OCI-LY3 (cell line): ENCODE results near the gene FAM217B.

Experiments
- H2AFZ ChIP-seq: fragments of 200-600, 300-600 bp; shearing (Covaris generic); 2 replicates; pipeline ENCODE4 v1.6.0; 2014; ENCODE audit warnings: antibody characterized with exemption, low read depth, low read length
- H3K27ac ChIP-seq: fragments of 200-600, 300-600 bp; sonication (generic); 2 replicates; pipeline ENCODE4 v1.5.1; 2014; ENCODE audit warnings: mild to moderate bottlenecking, low read length, moderate library complexity, mixed read lengths
- H3K27me3 ChIP-seq: fragments of 200-600, 300-600 bp; sonication (generic); 2 replicates; pipeline ENCODE4 v1.6.1; 2014; ENCODE audit warnings: low read depth, low read length, mixed read lengths
- H3K36me3 ChIP-seq: fragments of 200-600, 300-600 bp; sonication (generic); replicated peaks from 2 replicates; pipeline ENCODE3; 2014; ENCODE audit warnings: low read depth, low read length, mixed read lengths
- H3K4me1 ChIP-seq: fragments of 300-600, 200-600 bp; sonication (generic); 2 replicates; pipeline ENCODE4 v1.6.1; 2014; ENCODE audit warnings: low read length, mixed read lengths
- H3K4me2 ChIP-seq: fragments of 200-600, 300-600 bp; sonication (generic); 2 replicates; pipeline ENCODE4 v1.6.1; 2014; ENCODE audit warnings: low read length, mixed read lengths
- H3K4me3 ChIP-seq: fragments of 300-600, 200-600 bp; sonication (generic); 2 replicates; pipeline ENCODE4 v1.5.1; 2014; ENCODE audit warnings: antibody characterized with exemption, mild to moderate bottlenecking, low read length, moderate library complexity
- H3K79me2 ChIP-seq: fragments of 300-600, 200-600 bp; shearing (Covaris generic); 2 replicates; pipeline ENCODE4 v1.6.1; 2014; ENCODE audit warnings: mild to moderate bottlenecking, low read length, mixed read lengths
- H3K9ac ChIP-seq: fragments of 300-600, 200-600 bp; shearing (Covaris generic); 2 replicates; pipeline ENCODE4 v1.6.0; 2014; ENCODE audit warnings: mild to moderate bottlenecking, low read length, moderate library complexity
- H3K9me3 ChIP-seq: fragments of 200-600, 300-600 bp; shearing (Covaris generic); 2 replicates; pipeline ENCODE4 v1.6.1; 2014; ENCODE audit warnings: low read length, mixed read lengths; ENCODE audit not compliant: insufficient read depth
- H4K20me1 ChIP-seq: fragments of 200-600, 300-600 bp; sonication (generic); 2 replicates; pipeline ENCODE4 v1.6.1; 2016; ENCODE audit warnings: low read length, mixed read lengths; ENCODE audit not compliant: insufficient read depth
- EZH2phosphoT487 ChIP-seq: fragments of 200-600 bp; shearing (Covaris generic); IDR thresholded peaks from 2 replicates; pipeline ENCODE4 v1.6.1; 2018; ENCODE audit warnings: antibody characterized with exemption, mixed run types, low read depth
- TF ChIP-seq, protein P1 (sequence below): fragments of 200-600, 300-600 bp; sonication (generic); IDR thresholded peaks from 2 replicates; pipeline ENCODE4 v1.5.1; 2014; ENCODE audit warnings: antibody characterized with exemption, low read length, low read depth

Gene FAM217B

DNA sequence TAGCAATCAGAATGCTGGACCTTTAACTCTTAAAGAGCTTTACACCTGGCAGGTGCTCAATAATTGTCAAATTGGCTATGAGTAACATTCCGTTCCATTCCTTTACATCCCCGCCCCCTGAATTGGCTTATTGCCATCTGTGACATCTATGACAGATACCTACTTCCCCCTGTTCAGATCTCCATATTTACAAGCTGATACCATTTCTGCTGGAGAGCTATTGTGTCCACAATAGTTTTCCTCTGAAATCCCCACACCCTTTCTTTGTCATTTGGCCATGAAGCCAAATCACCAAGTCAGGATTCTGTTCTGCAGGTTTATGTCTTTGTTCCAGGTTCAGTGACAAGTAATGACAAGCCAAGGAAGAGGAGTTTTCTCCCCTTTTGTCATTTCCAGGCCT lies 21.2 kb downstream of the FAM217B start:
- H3K36me3 ChIP-seq: no peaks in the 10 kb centered on the region
- H4K20me1 ChIP-seq: no peaks in the 10 kb centered on the region
- no peaks in the 10 kb centered on the region for H3K4me1 ChIP-seq
- no peaks in the 10 kb centered on the region for H3K27me3 ChIP-seq
- H2AFZ ChIP-seq: no peak overlapping the region
- no peak overlapping the region for H3K4me2 ChIP-seq
- no peak overlapping the region for H3K9ac ChIP-seq
- no peak overlapping the region for H3K4me3 ChIP-seq
- no peaks in the 10 kb centered on the region for H3K79me2 ChIP-seq
- no peaks in the 10 kb centered on the region for H3K9me3 ChIP-seq
- TF ChIP-seq, protein P1, sequence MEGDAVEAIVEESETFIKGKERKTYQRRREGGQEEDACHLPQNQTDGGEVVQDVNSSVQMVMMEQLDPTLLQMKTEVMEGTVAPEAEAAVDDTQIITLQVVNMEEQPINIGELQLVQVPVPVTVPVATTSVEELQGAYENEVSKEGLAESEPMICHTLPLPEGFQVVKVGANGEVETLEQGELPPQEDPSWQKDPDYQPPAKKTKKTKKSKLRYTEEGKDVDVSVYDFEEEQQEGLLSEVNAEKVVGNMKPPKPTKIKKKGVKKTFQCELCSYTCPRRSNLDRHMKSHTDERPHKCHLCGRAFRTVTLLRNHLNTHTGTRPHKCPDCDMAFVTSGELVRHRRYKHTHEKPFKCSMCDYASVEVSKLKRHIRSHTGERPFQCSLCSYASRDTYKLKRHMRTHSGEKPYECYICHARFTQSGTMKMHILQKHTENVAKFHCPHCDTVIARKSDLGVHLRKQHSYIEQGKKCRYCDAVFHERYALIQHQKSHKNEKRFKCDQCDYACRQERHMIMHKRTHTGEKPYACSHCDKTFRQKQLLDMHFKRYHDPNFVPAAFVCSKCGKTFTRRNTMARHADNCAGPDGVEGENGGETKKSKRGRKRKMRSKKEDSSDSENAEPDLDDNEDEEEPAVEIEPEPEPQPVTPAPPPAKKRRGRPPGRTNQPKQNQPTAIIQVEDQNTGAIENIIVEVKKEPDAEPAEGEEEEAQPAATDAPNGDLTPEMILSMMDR: no peak
- no peak for TF ChIP-seq EZH2phosphoT487
- H3K27ac ChIP-seq: no peak overlapping the region

DNA sequence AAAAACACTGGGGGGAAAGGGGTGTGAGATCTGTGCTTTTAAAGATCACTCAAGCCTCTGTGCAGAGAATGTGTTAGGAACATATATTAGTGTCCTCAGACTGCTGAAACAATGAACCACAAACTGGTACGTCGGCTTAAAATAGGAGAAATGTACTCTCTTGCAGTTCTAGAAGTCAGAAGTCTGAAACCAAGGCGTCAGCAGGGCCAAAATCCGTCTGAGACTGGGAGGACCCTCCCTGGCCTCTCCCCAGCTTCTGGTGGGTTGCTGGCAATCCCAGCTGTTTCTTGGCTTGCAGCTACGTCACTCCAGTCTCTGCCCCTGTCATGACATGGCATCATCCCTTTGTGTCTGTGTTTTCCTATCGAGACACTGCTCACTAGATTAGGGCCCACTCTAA lies 22.0 kb downstream of the FAM217B start:
- no peak overlapping the region for H3K4me3 ChIP-seq
- no peaks in the 10 kb centered on the region for H3K79me2 ChIP-seq
- no peak overlapping the region for H3K27ac ChIP-seq
- no peak for TF ChIP-seq EZH2phosphoT487
- TF ChIP-seq, protein P1: no peak
- no peaks in the 10 kb centered on the region for H3K36me3 ChIP-seq
- H3K9ac ChIP-seq: no peak overlapping the region
- no peaks in the 10 kb centered on the region for H3K4me1 ChIP-seq
- H4K20me1 ChIP-seq: no peaks in the 10 kb centered on the region
- no peak overlapping the region for H2AFZ ChIP-seq
- no peaks in the 10 kb centered on the region for H3K9me3 ChIP-seq
- no peak overlapping the region for H3K4me2 ChIP-seq
- no peaks in the 10 kb centered on the region for H3K27me3 ChIP-seq

- Histone ChIP-seq H3K4me2 (no peak overlapping the region), H3K79me2 (no peaks in the 10 kb centered on the region), H3K36me3 (no peaks in the 10 kb centered on the region), H3K4me3 (no peak overlapping the region), H2AFZ (no peak overlapping the region), H3K9me3 (no peaks in the 10 kb centered on the region), H3K4me1 (no peaks in the 10 kb centered on the region), H3K9ac (no peak overlapping the region), H3K27me3 (no peaks in the 10 kb centered on the region), H4K20me1 (no peaks in the 10 kb centered on the region), H3K27ac (no peak overlapping the region)
- TF ChIP-seq EZH2phosphoT487: no peak
- TF ChIP-seq, protein P1: no peak
Measured at GRCh38 chr20:59966428-59966827, 26.2 kb downstream of the FAM217B start.

DNA sequence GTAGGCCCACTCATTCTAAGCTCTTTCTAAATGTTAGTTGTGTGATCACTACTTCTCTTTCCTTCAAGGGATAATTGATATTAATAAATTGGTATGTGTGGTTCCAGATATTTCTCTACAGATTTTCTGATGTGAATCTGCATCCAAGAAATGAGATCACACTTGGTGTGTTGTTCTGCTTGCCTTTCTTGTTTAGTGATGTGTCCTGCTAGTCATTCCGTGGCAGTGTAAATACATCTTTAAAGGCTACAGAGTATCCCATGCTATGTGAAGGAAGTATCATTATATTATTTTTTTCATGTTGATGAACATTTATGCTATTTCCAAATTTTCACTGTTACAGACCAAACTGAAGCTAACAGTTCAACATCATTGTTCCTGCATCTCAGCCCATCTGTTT lies 31.2 kb downstream of the FAM217B start:
- Histone ChIP-seq H3K36me3 (no peaks in the 10 kb centered on the region), H3K4me2 (no peak overlapping the region), H3K79me2 (no peaks in the 10 kb centered on the region), H3K27me3 (no peaks in the 10 kb centered on the region), H3K4me1 (no peaks in the 10 kb centered on the region), H2AFZ (no peak overlapping the region), H4K20me1 (no peaks in the 10 kb centered on the region), H3K9me3 (no peaks in the 10 kb centered on the region), H3K4me3 (no peak overlapping the region), H3K9ac (no peak overlapping the region), H3K27ac (no peak overlapping the region)
- TF ChIP-seq, protein P1: no peak
- TF ChIP-seq EZH2phosphoT487: no peak
